ENCODE data around the gene CAPN8. TPM values are rescaled to one million over a fixed set of nuclear protein-coding genes. Genes with fewer than 3 reads are reported as not detected.

Gene CAPN8
- total RNA-seq, 1 donor from 2014 or later: 0.49 TPM

DNA sequence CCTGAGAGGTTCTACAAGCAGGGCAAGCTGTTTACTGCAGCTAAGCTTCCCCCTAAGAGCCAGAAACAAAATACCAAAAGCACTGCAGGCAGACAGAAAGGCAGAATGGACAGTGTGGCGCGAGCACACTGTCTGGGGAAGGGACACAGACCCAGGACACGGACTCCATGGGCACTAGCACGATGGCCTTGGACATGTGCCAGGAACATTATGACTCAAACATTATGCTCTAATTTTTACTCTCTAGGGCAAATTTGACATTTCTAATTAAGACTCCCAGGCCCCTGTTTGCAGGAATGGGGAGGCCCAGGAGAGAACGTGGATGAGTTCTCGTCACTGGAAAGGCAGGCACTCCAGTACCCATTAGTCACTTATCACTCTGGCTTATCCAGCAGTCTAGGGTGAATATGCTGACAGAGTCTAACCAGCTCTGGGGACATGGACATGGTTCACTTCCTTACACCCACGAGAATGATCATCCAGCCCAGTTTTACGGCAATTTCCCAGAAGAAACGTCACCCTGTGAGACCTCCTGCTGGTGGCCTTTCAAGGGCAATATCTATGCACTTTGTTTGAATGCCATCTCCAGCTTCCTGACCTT is 45.1 kb downstream of the CAPN8 start:
- Histone ChIP-seq H3K4me1 (no peaks in the 10 kb centered on the region), H3K27me3 (no peaks in the 10 kb centered on the region), H3K36me3 (no peaks in the 10 kb centered on the region), H3K4me3 (no peak overlapping the region), H3K27ac (no peak overlapping the region), H3K9me3 (no peaks in the 10 kb centered on the region)
- TF ChIP-seq POLR2AphosphoS5 (IDR thresholded peaks at IDR 0.05; ENCODE audit: insufficient read depth in 1 of 2, low read depth in 1 of 2): no peak
- TF ChIP-seq POLR2A (IDR thresholded peaks at IDR 0.05): no peak
- TF ChIP-seq, protein P1, sequence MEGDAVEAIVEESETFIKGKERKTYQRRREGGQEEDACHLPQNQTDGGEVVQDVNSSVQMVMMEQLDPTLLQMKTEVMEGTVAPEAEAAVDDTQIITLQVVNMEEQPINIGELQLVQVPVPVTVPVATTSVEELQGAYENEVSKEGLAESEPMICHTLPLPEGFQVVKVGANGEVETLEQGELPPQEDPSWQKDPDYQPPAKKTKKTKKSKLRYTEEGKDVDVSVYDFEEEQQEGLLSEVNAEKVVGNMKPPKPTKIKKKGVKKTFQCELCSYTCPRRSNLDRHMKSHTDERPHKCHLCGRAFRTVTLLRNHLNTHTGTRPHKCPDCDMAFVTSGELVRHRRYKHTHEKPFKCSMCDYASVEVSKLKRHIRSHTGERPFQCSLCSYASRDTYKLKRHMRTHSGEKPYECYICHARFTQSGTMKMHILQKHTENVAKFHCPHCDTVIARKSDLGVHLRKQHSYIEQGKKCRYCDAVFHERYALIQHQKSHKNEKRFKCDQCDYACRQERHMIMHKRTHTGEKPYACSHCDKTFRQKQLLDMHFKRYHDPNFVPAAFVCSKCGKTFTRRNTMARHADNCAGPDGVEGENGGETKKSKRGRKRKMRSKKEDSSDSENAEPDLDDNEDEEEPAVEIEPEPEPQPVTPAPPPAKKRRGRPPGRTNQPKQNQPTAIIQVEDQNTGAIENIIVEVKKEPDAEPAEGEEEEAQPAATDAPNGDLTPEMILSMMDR (IDR thresholded peaks at IDR 0.05): no peak
- intact Hi-C loops (cut with DNase I): no loop called here
- DNase-seq (ENCODE audit: extremely low spot score in 2 of 2): no peak

DNA sequence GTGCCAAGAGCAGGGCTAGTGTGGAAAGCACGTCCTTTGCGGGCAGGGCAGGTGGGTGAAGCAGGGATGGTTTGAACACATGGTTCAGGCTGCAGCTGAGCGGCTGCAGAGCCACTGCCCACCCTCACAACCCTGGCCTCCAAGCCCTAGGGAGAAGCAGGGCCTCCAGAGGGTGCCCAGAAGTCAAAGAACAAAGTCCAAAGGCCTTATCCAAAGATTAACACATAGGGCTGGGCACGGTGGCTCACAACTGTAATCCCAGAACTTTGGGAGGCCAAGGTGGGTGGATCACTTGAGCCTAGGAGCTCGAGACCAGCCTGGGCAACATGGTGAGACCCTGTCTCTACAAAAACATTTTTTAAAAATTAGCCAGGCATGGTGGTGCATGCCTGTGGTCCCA is 46.8 kb downstream of the CAPN8 start:
- no peak overlapping the region for H3K4me3 ChIP-seq
- TF ChIP-seq, protein P1 (IDR thresholded peaks at IDR 0.05): no peak
- TF ChIP-seq POLR2AphosphoS5 (IDR thresholded peaks at IDR 0.05; ENCODE audit: insufficient read depth in 1 of 2, low read depth in 1 of 2) (no peak), POLR2A (IDR thresholded peaks at IDR 0.05) (no peak)
- no peaks in the 10 kb centered on the region for H3K27me3 ChIP-seq
- H3K27ac ChIP-seq: no peak overlapping the region
- no peaks in the 10 kb centered on the region for H3K9me3 ChIP-seq
- H3K4me1 ChIP-seq: no peaks in the 10 kb centered on the region
- intact Hi-C loops (cut with DNase I): no loop called here
- no peaks in the 10 kb centered on the region for H3K36me3 ChIP-seq
- DNase-seq (ENCODE audit: extremely low spot score in 2 of 2): no peak

DNA sequence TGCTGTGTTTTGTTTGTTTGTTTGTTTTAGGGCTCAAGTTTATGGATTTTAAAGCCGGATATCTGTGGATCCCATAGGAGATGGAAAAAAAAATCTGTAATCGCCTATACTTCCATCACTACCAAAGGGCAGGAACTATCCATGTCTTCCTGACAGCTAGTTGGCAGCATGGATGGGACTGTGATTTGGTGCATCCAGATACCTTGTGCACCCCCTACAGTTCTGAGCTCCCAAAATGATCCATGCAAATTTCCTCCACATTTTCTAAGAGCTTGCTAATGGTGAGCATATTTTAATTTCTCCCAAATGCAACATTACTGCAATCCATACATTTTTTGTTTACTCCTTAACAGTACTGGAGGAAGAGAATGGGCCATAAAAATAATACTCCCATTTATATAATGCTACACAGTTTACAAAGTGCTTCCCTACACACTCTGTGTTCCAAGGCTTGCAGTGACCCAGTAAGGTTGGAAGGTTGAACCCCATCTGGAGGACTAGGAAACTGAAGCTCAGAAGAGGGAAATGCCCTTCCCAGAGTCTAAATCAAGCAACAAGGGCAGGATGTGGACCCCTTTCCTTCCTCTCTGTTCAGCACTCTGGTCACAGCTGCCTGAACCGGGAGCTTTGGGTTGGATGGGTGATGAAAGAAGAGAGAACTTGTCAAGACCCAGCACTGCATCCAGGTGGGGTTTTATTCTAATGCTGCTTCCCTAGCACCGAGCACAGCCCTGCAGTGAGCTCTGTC is 48.0 kb downstream of the CAPN8 start:
- no peaks in the 10 kb centered on the region for H3K27me3 ChIP-seq
- intact Hi-C loops (cut with DNase I): no loop called here
- DNase-seq (ENCODE audit: extremely low spot score in 2 of 2): no peak
- H3K36me3 ChIP-seq: no peaks in the 10 kb centered on the region
- H3K9me3 ChIP-seq: no peaks in the 10 kb centered on the region
- no peak overlapping the region for H3K27ac ChIP-seq
- no peak for TF ChIP-seq POLR2AphosphoS5 (IDR thresholded peaks at IDR 0.05; ENCODE audit: insufficient read depth in 1 of 2, low read depth in 1 of 2)
- TF ChIP-seq, protein P1 (IDR thresholded peaks at IDR 0.05): no peak
- no peak for TF ChIP-seq POLR2A (IDR thresholded peaks at IDR 0.05)
- H3K4me1 ChIP-seq: no peaks in the 10 kb centered on the region
- no peak overlapping the region for H3K4me3 ChIP-seq

DNA sequence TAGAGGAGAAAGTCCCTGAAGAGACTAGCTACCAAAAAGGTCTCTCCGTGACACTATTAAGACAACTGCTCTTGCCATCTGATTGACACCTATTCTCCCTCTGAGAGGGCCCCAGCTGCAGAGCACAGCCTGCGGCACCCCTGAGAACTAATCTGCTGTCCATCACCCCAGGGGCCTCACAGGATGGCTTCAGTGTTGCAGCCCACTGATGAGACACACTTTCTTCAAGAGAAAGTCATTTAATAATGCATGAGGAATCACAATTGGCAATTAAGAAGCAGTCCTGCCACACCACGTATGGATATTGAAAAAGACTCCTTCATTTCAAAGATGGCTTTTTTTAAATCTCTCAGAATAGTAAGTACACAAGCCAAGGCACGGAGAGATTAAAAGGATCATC is 48.9 kb downstream of the CAPN8 start:
- H3K36me3 ChIP-seq: no peaks in the 10 kb centered on the region
- TF ChIP-seq POLR2A (IDR thresholded peaks at IDR 0.05) (no peak), POLR2AphosphoS5 (IDR thresholded peaks at IDR 0.05; ENCODE audit: insufficient read depth in 1 of 2, low read depth in 1 of 2) (no peak)
- TF ChIP-seq, protein P1 (IDR thresholded peaks at IDR 0.05): no peak
- no peaks in the 10 kb centered on the region for H3K9me3 ChIP-seq
- no peak overlapping the region for H3K4me3 ChIP-seq
- H3K4me1 ChIP-seq: no peaks in the 10 kb centered on the region
- intact Hi-C loops (cut with DNase I): no loop called here
- no peak overlapping the region for H3K27ac ChIP-seq
- H3K27me3 ChIP-seq: no peaks in the 10 kb centered on the region
- DNase-seq (ENCODE audit: extremely low spot score in 2 of 2): no peak

DNA sequence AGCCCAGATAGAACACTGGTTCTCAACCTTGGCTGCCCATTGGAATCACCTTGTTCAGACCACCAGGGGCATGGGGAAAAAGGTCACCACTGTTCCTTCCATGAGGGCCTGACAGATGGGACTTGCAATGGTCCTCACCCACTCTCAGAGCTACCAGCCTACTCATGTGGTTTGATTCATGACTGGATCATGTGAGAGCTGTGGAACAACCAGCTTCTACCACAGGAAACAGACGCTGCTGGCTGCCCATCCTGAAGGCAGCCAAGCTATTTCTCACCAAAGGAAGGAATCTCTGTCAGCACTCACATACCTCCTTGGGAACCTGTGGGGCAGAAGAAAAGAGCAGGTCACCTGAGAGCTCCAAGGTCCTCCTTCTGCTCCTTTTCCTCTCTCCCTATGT is 53.6 kb downstream of the CAPN8 start:
- Histone ChIP-seq H3K36me3 (no peaks in the 10 kb centered on the region), H3K4me3 (no peak overlapping the region), H3K27ac (no peak overlapping the region), H3K27me3 (no peaks in the 10 kb centered on the region), H3K9me3 (no peaks in the 10 kb centered on the region), H3K4me1 (no peaks in the 10 kb centered on the region)
- intact Hi-C loops (cut with DNase I): no loop called here
- no peak for DNase-seq (ENCODE audit: extremely low spot score in 2 of 2)
- TF ChIP-seq, protein P1 (IDR thresholded peaks at IDR 0.05): no peak
- no peak for TF ChIP-seq POLR2A (IDR thresholded peaks at IDR 0.05)
- no peak for TF ChIP-seq POLR2AphosphoS5 (IDR thresholded peaks at IDR 0.05; ENCODE audit: insufficient read depth in 1 of 2, low read depth in 1 of 2)
